ENCODE results near the gene RNU6-1.

RNU6-1 gene

GRCh38 chr15:67794832-67795574, 44.8 kb downstream of the RNU6-1 start:
- DNase-seq: no peak

GRCh38 chr15:67792250-67792942, 47.4 kb downstream of the RNU6-1 start:
- DNase-seq: no peak

- no peak for DNase-seq
These were observed 49.1 kb downstream of the RNU6-1 start for GRCh38 chr15:67790610-67791319.

Data from NCI-H510A (cell line).